GM12891 (cell line): ENCODE results near the gene ATXN10.

ENCODE experiments used
- POLR2A ChIP-seq: IDR thresholded peaks from 2 replicates; pipeline ENCODE4 v1.6.1; 2011; ENCODE audit warnings: low read depth, low read length, control low read depth
- POLR2AphosphoS5 ChIP-seq: IDR thresholded peaks from 2 replicates; pipeline ENCODE4 v1.6.1; 2011; ENCODE audit warnings: low read depth, low read length, control low read depth

DNA sequence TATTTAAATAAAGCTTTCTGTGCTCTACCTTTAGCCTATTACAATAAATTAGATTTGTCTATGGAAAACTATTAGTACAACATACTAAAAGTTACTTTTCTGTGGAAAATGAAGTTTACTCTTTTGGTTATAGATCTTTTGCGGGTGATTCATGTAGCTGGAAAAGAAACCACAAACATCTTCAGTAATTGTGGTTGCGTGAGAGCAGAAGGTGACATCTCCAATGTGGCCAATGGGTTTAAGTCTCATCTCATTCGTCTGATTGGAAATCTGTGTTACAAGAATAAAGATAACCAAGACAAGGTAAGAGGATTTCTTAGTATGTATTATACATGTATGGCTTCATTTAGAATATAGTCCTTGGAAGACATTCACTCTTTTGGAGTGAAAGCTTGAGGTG, 68.6 kb downstream of the ATXN10 start:
- TF ChIP-seq POLR2A = no peak
- TF ChIP-seq POLR2AphosphoS5 = no peak
